Erythroblast (primary cell): ENCODE measurements around the gene ZNF610.

Experiments used
- GATA1 ChIP-seq: IDR thresholded peaks from 2 replicates; pipeline ENCODE4 v1.6.1; 2011; ENCODE audit warnings: low read depth, mild to moderate bottlenecking, control low read depth, low read length, moderate library complexity
- POLR2A ChIP-seq: IDR thresholded peaks from 2 replicates; pipeline ENCODE4 v1.6.1; 2011; ENCODE audit warnings: mild to moderate bottlenecking, low read length

- TF ChIP-seq POLR2A (no peak), GATA1 (no peak)
Measured at GRCh38 chr19:52331757-52332156, 4.3 kb upstream of the ZNF610 start.
